Body of pancreas (tissue), 4 donors: ENCODE data around the gene MTSS2. TPM values are rescaled to one million over a fixed set of nuclear protein-coding genes. Genes with fewer than 3 reads are reported as not detected.
A peak's percentile ranks its signal among the peaks of the same experiment; 100 is the strongest.

Experiments used
- ATAC-seq: fragments of 150-250 bp; one replicate; pipeline ENCODE4 v1.9.1; 2016
- DNase-seq, 4 donors: peaks; one replicate each; pipeline ENCODE4 v3.0.0-alpha.2; 2019
- H3K27ac ChIP-seq, 4 donors: fragments of 200-600 bp; sonication (generic); 1 replicate in 3 of 4; 2 replicates in 1 of 4; pipeline versions ENCODE4 v1.5.1 to v1.6.1; 2016 to 2019; ENCODE audit warnings: mild to moderate bottlenecking in 1 of 4, mixed read lengths in 1 of 4, moderate library complexity in 1 of 4
- H3K27me3 ChIP-seq, 2 donors: fragments of 200-600 bp; sonication (generic); one replicate each; pipeline ENCODE4 v1.6.0; 2016; ENCODE audit warnings: mild to moderate bottlenecking in 1 of 2
- H3K36me3 ChIP-seq, 2 donors: fragments of 200-600 bp; sonication (generic); replicated peaks in 1 of 2; 2 replicates each; pipeline ENCODE4 v1.5.1; 2016; ENCODE audit warnings: low read depth in 2 of 2; ENCODE audit not compliant: insufficient read depth in 1 of 2
- H3K4me1 ChIP-seq: fragments of 200-600 bp; sonication (generic); one replicate; pipeline ENCODE4 v1.6.0; 2016
- H3K4me3 ChIP-seq, 2 donors: fragments of 200-600 bp; sonication (generic); 1 replicate in 1 of 2; 2 replicates in 1 of 2; pipeline ENCODE4 v1.5.1; 2016 to 2019
- H3K9me3 ChIP-seq, 3 donors: fragments of 200-600 bp; sonication (generic); 1 replicate in 2 of 3; 2 replicates in 1 of 3; pipeline ENCODE4 v1.5.1; 2016
- CTCF ChIP-seq, 7 experiments: fragments of 450-650 bp in 4 of 7; fragments of 200-600 bp in 3 of 7; sonication (generic) in 3 of 7; IDR thresholded peaks; one replicate each; pipeline ENCODE4 v1.5.1; 2016 to 2019; ENCODE audit warnings: antibody characterized with exemption in 7 of 7
- POLR2A ChIP-seq, 3 donors: fragments of 450-650 bp; IDR thresholded peaks; one replicate each; pipeline ENCODE4 v1.6.1; 2016; ENCODE audit warnings: antibody characterized with exemption in 3 of 3, mild to moderate bottlenecking in 2 of 3
- WGBS, 2 donors: methylation state at CpG; one replicate each; pipeline ENCODE4 v1.1.5; 2017; 5-methylcytosine and 5-hydroxymethylcytosine counted together
- intact Hi-C: fragments of 100-400 bp; cut with DNase I; formaldehyde crosslinking; loops from one replicate; pipeline ENCODE4 v1.15.1; 2023
- total RNA-seq, 2 donors: library from RNA; depleted of rRNA; stranded (reverse); fragments of >200 nt; gene quantifications; one replicate each; pipeline ENCODE4 v1.1.0, GENCODE V29; 2016

MTSS2 gene
- total RNA-seq, 2 donors from 2014 or later = 8.8 to 23.4 TPM

GRCh38 chr16:70702624-70703023, 16.8 kb upstream of the MTSS2 start:
- Histone ChIP-seq H3K9me3 (no peaks in the 10 kb centered on the region), H3K27ac (peak overlapping the region in 2 of 4 donors; percentile 13 to 18), H3K4me1 (no peaks in the 10 kb centered on the region), H3K27me3 (no peaks in the 10 kb centered on the region), H3K4me3 (no peak overlapping the region), H3K36me3 (no peaks in the 10 kb centered on the region)
- intact Hi-C loops = no loop called here
- no peak for TF ChIP-seq CTCF (IDR thresholded peaks at IDR 0.05)
- no peak for TF ChIP-seq POLR2A (IDR thresholded peaks at IDR 0.05)
- no peak for DNase-seq
- WGBS, 2 donors = 56 to 63% methylated on average over 5 to 8 of the region's 8 CpGs
- ATAC-seq = no peak

GRCh38 chr16:70701998-70702397, 16.1 kb upstream of the MTSS2 start:
- WGBS, 2 donors = 87 to 93% methylated on average over 8 of the region's 8 CpGs
- no peak for TF ChIP-seq CTCF (IDR thresholded peaks at IDR 0.05)
- no peak for TF ChIP-seq POLR2A (IDR thresholded peaks at IDR 0.05)
- Histone ChIP-seq H3K27ac (no peak overlapping the region), H3K4me3 (no peak overlapping the region), H3K4me1 (no peaks in the 10 kb centered on the region), H3K9me3 (no peaks in the 10 kb centered on the region), H3K27me3 (no peaks in the 10 kb centered on the region), H3K36me3 (no peaks in the 10 kb centered on the region)
- ATAC-seq (no peak), DNase-seq (no peak)
- intact Hi-C loops = no loop called here

GRCh38 chr16:70701596-70701995, 15.7 kb upstream of the MTSS2 start:
- no peaks in the 10 kb centered on the region for H3K4me1 ChIP-seq
- H3K36me3 ChIP-seq = no peaks in the 10 kb centered on the region
- ATAC-seq (no peak), DNase-seq (no peak)
- H3K4me3 ChIP-seq = no peak overlapping the region
- H3K9me3 ChIP-seq = no peaks in the 10 kb centered on the region
- WGBS, 2 donors = 90 to 94% methylated on average over 7 to 9 of the region's 9 CpGs
- intact Hi-C loops = no loop called here
- TF ChIP-seq POLR2A (IDR thresholded peaks at IDR 0.05) = no peak
- H3K27ac ChIP-seq = no peak overlapping the region
- no peaks in the 10 kb centered on the region for H3K27me3 ChIP-seq

- Histone ChIP-seq H3K9me3 (no peaks in the 10 kb centered on the region), H3K4me1 (no peaks in the 10 kb centered on the region), H3K4me3 (no peak overlapping the region), H3K36me3 (no peaks in the 10 kb centered on the region), H3K27me3 (no peaks in the 10 kb centered on the region), H3K27ac (peak overlapping the region in 1 of 4 donors; percentile 10)
- WGBS, 2 donors = 79 to 86% methylated on average over 2 to 3 of the region's 3 CpGs
- intact Hi-C loops = no loop called here
- DNase-seq (no peak), ATAC-seq (no peak)
- TF ChIP-seq POLR2A (IDR thresholded peaks at IDR 0.05) (no peak), CTCF (IDR thresholded peaks at IDR 0.05) (no peak)
These were observed 15.2 kb upstream of the MTSS2 start for GRCh38 chr16:70701036-70701435.

- no peaks in the 10 kb centered on the region for H3K4me1 ChIP-seq
- intact Hi-C loops = no loop called here
- 78 to 91% methylated on average over 17 to 30 of the region's 30 CpGs for WGBS, 2 donors
These were observed 14.5 kb upstream of the MTSS2 start for GRCh38 chr16:70700101-70701020.

More at GRCh38 chr16:70700101-70701020, 14.5 kb upstream of the MTSS2 start:
- peak; percentile 43 for ATAC-seq
- Histone ChIP-seq H3K9me3 (no peaks in the 10 kb centered on the region), H3K4me3 (no peak overlapping the region), H3K27ac (peak overlapping the region in 2 of 4 donors; percentile 10 to 20), H3K27me3 (no peaks in the 10 kb centered on the region), H3K36me3 (no peaks in the 10 kb centered on the region)
- peak in 3 of 4 donors; percentile 56 to 62 (median 57) for DNase-seq
- TF ChIP-seq CTCF (IDR thresholded peaks at IDR 0.05) = no peak
- peak in 1 of 3 donors; percentile 8 for TF ChIP-seq POLR2A (IDR thresholded peaks at IDR 0.05)
